Activated T-cell treated with anti-CD3 and anti-CD28 coated beads, Interleukin-2, amount 50 U/mL, for 4 hours (primary cell): ENCODE results near the gene OR8G1. TPM values are rescaled to one million over a fixed set of nuclear protein-coding genes. Genes with fewer than 3 reads are reported as not detected.

Experiments
- ATAC-seq, 2 donors: fragments of 200-7000 bp; cut with Tn5 transposase; one replicate each; pipeline ENCODE4 v1.10.0; 2021
- DNase-seq: peaks from one replicate; pipeline ENCODE4 v3.0.0-alpha.2; 2020
- H3K27me3 Mint-ChIP-seq: one replicate; pipeline ENCODE4 v1.8.0; 2021; ENCODE audit warnings: low read depth, mixed read lengths
- H3K36me3 Mint-ChIP-seq: one replicate; pipeline ENCODE4 v1.8.0; 2022; ENCODE audit warnings: mixed read lengths; ENCODE audit not compliant: insufficient read depth
- H3K4me1 Mint-ChIP-seq: one replicate; pipeline ENCODE4 v1.8.0; 2021; ENCODE audit warnings: low read depth, mixed read lengths
- H3K4me3 Mint-ChIP-seq: one replicate; pipeline ENCODE4 v1.8.0; 2021; ENCODE audit warnings: mild to moderate bottlenecking, moderate library complexity, mixed read lengths
- H3K9me3 Mint-ChIP-seq: one replicate; pipeline ENCODE4 v1.8.0; 2021; ENCODE audit warnings: mixed read lengths
- total RNA-seq, 3 donors: library from RNA; stranded (reverse); gene quantifications; one replicate each; pipeline ENCODE4 v1.2.1, GENCODE V29; 2021

Gene OR8G1
- total RNA-seq, 3 donors from 2014 or later, result not detected

GRCh38 chr11:124277804-124278203 is 36.9 kb downstream of the OR8G1 start:
- no peaks in the 10 kb centered on the region for H3K27me3 Mint-ChIP-seq
- H3K36me3 Mint-ChIP-seq, result no peaks in the 10 kb centered on the region
- ATAC-seq, result no peak
- peaks cover 10% of the 10 kb centered on the region for H3K9me3 Mint-ChIP-seq
- H3K4me1 Mint-ChIP-seq, result no peaks in the 10 kb centered on the region
- no peak overlapping the region for H3K4me3 Mint-ChIP-seq
- no peak for DNase-seq

DNA sequence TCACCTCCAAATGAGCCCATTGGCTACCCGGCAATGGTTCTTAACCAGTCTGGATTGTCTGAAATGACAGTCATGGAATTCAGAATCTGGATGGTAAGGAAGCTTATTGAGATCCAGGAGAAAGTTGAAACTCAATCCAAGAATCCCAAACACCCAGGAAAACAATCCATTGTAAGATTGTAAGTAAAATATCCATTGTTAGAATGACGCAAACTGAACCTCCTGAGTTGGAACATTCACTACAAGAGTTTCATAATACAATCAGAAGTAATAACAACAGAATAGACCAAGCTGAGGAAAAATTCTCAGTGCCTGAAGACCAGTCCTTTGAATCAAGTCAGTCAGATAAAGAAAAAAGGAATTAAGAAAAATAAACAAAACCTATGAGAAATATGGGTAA is 37.4 kb downstream of the OR8G1 start:
- H3K9me3 Mint-ChIP-seq, result peaks cover 12% of the 10 kb centered on the region
- DNase-seq (no peak), ATAC-seq (no peak)
- no peak overlapping the region for H3K4me3 Mint-ChIP-seq
- H3K27me3 Mint-ChIP-seq, result no peaks in the 10 kb centered on the region
- H3K36me3 Mint-ChIP-seq, result no peaks in the 10 kb centered on the region
- H3K4me1 Mint-ChIP-seq, result no peaks in the 10 kb centered on the region

DNA sequence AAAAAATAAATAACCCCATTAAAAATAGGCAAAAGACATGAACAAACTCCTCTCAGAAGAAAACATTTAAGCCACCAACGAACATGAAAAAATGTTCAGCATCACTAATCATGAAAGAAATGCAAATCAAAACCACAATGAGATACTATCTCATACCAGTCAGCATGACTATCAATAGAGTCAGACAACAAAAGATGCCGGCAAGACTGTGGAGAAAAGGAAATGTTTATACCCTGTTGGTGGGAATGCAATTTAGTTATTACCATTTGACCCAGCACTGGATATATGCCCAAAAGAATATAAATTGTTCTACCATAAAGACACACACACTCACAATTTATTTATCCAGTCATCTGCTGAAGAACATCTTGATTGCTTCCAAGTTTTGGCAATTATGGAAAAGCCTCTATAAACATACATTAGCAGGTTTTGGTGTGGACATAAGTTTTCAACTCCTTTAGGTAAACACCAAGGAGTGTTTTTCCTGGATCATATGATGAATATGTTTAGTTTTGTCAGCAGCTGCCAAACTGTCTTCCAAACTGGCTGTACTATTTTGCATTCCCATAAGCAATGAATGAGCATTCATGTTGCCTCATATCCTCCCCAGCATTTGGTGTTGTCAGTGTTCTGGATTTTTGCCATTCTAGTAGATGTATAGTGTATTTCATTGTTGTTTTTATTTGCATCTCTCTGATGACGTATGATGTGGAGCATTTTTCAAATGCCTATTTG is 44.9 kb downstream of the OR8G1 start:
- H3K27me3 Mint-ChIP-seq, result no peaks in the 10 kb centered on the region
- no peak for ATAC-seq

DNA sequence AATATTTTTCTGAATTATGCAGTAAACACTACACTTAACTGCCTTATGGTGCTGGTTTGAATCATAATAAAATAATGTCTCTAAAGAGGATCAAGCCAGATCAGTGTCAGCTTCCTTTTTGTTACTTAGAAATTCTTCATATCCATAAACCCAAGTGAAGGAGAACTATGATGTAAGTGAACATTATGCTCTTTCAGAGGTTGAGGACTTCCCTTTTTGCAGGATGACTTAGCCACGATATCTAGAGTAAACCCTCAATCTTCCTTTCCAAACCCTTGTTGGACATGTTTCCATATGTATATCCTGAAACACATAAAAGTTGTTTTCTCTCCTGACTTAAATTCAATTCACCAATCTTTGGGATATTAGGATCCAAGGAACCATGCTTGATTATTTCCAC is 53.8 kb downstream of the OR8G1 start:
- no peak overlapping the region for H3K4me3 Mint-ChIP-seq
- DNase-seq (no peak), ATAC-seq (no peak)
- H3K36me3 Mint-ChIP-seq, result no peaks in the 10 kb centered on the region
- H3K9me3 Mint-ChIP-seq, result no peaks in the 10 kb centered on the region
- H3K4me1 Mint-ChIP-seq, result no peaks in the 10 kb centered on the region
- peaks cover 3% of the 10 kb centered on the region for H3K27me3 Mint-ChIP-seq

More for the DNA sequence above, 44.9 kb downstream of the OR8G1 start:
- Mint-ChIP-seq H3K4me1 (no peaks in the 10 kb centered on the region), H3K36me3 (no peaks in the 10 kb centered on the region), H3K9me3 (peaks cover 22% of the 10 kb centered on the region), H3K4me3 (no peak overlapping the region)
- DNase-seq, result no peak

GRCh38 chr11:124296016-124296415 is 55.1 kb downstream of the OR8G1 start:
- ATAC-seq (no peak), DNase-seq (no peak)
- H3K27me3 Mint-ChIP-seq, result peaks cover 3% of the 10 kb centered on the region
- no peaks in the 10 kb centered on the region for H3K36me3 Mint-ChIP-seq
- H3K4me1 Mint-ChIP-seq, result no peaks in the 10 kb centered on the region
- no peak overlapping the region for H3K4me3 Mint-ChIP-seq
- no peaks in the 10 kb centered on the region for H3K9me3 Mint-ChIP-seq

DNA sequence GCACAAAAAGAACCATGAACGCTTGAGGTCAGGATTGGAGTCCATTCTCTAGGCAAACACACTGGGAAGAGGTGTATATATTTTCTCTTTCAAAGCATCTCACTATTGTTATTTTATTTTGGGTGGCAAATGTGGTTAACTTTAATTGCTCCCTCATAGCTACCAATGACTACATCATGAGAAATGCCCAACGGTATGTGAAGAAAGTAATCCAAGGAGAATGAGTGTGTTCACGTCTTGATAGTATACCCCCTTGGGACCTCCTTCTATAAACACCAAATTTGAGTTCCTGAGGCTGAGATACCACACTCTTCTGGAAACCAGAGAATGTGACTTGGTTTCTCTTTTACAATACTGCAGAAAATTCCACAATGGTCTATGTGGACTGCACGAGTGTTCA is 57.0 kb downstream of the OR8G1 start:
- Mint-ChIP-seq H3K4me1 (no peaks in the 10 kb centered on the region), H3K4me3 (no peak overlapping the region)
- no peak for ATAC-seq

DNA sequence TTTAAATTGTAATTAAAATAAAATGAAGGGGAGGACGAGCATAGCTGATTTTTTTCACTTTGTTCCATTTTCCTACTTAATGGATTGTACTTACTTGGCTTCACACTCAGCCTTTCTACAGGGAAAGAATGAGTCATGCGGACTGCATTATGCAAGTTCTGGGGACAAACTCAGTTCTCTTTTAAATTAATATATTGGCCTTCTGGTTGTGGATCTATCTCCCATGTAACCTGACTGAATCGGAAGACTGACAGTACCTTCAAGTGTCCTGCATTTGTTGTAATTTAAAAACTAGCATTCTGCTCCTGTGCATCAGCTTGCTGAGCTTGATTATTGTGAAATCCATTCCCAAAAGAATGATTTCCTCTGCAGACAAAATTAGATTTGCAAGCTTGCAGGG is 60.7 kb downstream of the OR8G1 start:
- no peak for ATAC-seq
- H3K4me1 Mint-ChIP-seq, result no peaks in the 10 kb centered on the region
- H3K9me3 Mint-ChIP-seq, result no peaks in the 10 kb centered on the region
- no peaks in the 10 kb centered on the region for H3K27me3 Mint-ChIP-seq
- DNase-seq, result no peak
- no peaks in the 10 kb centered on the region for H3K36me3 Mint-ChIP-seq
- H3K4me3 Mint-ChIP-seq, result no peak overlapping the region

More for the DNA sequence above, 57.0 kb downstream of the OR8G1 start:
- Mint-ChIP-seq H3K36me3 (no peaks in the 10 kb centered on the region), H3K27me3 (no peaks in the 10 kb centered on the region), H3K9me3 (no peaks in the 10 kb centered on the region)
- DNase-seq, result no peak

DNA sequence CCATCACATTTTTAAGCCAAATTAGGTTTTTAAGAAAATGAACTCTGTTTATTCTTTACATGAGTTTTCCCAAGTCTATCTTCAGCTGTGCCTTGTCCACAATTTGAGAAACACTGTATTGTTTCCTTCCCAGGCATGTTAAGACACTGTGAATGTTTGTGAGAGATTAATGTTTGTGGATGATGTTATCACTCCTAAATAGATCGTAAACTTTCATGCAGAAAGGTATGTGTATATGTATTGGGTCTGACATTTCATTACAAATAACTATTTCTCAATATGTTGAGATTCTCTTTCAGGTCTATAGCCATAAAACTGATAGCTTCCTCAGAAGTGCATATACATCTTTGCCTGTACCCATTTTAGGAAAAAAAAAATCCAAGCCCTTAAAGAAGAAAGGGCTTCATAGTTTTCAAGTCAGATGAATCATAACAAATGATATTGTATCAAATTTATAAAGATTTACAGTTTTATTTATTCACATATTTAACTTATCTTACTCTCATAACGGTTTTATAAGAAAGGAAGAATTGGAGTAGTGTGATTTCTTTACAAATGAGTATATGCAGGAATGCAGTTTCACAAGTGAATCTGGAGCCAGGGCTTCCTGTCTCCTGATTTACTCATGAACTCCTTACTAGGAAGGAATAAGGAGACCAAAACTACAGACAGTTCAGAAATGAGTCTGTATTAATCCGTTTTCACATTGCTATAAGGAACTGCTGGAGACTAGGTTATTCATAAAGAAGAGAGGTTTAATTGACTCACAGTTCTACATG is 61.6 kb downstream of the OR8G1 start:
- Mint-ChIP-seq H3K36me3 (no peaks in the 10 kb centered on the region), H3K4me3 (no peak overlapping the region), H3K27me3 (no peaks in the 10 kb centered on the region), H3K9me3 (no peaks in the 10 kb centered on the region), H3K4me1 (no peaks in the 10 kb centered on the region)
- ATAC-seq (no peak), DNase-seq (no peak)

Other genes starting within 250 kb of the OR8G1 start
- gene OR10G6, start 245.9 kb upstream of the OR8G1 start, total RNA-seq, result not detected
- not detected for gene OR10G4, start 228.1 kb upstream of the OR8G1 start, total RNA-seq
- not detected for gene OR10G9, start 218.1 kb upstream of the OR8G1 start, total RNA-seq
- not detected for gene OR10G8, start 214.3 kb upstream of the OR8G1 start, total RNA-seq
- gene OR10G7, start 199.8 kb upstream of the OR8G1 start, total RNA-seq, result not detected
- 1 to 10 TPM; 1.5 to 1.8 (median 1.7) TPM for gene VWA5A, start 125.6 kb upstream of the OR8G1 start, total RNA-seq
- gene OR10D3, start 57.8 kb upstream of the OR8G1 start, total RNA-seq, result not detected
- not detected for gene OR8G5, start 15.3 kb downstream of the OR8G1 start, total RNA-seq
- not detected for gene OR8D1, start 72.9 kb downstream of the OR8G1 start, total RNA-seq
- not detected for gene OR8D2, start 79.1 kb downstream of the OR8G1 start, total RNA-seq
- not detected for gene OR8B2, start 143.4 kb downstream of the OR8G1 start, total RNA-seq
- not detected for gene OR8B3, start 157.9 kb downstream of the OR8G1 start, total RNA-seq
- not detected for gene OR8B4, start 183.8 kb downstream of the OR8G1 start, total RNA-seq
- not detected for gene OR8B8, start 204.6 kb downstream of the OR8G1 start, total RNA-seq